CD4-positive, alpha-beta T cell treated with Interleukin-6 at 100 ng/mL for 8 hours (primary cell): ENCODE measurements around the gene PKDCC.
A peak's percentile ranks its signal among the peaks of the same experiment; 100 is the strongest.
"Not testable (repeated sequence)": the region's sequence is repeated elsewhere in the genome, so short reads cannot be mapped to it uniquely, and the experiment has no call there.

Source experiments
- DNase-seq: peaks from one replicate; pipeline ENCODE4 v3.0.0-alpha.2; 2020; ENCODE audit warnings: mixed read lengths, low spot score

PKDCC gene

DNA sequence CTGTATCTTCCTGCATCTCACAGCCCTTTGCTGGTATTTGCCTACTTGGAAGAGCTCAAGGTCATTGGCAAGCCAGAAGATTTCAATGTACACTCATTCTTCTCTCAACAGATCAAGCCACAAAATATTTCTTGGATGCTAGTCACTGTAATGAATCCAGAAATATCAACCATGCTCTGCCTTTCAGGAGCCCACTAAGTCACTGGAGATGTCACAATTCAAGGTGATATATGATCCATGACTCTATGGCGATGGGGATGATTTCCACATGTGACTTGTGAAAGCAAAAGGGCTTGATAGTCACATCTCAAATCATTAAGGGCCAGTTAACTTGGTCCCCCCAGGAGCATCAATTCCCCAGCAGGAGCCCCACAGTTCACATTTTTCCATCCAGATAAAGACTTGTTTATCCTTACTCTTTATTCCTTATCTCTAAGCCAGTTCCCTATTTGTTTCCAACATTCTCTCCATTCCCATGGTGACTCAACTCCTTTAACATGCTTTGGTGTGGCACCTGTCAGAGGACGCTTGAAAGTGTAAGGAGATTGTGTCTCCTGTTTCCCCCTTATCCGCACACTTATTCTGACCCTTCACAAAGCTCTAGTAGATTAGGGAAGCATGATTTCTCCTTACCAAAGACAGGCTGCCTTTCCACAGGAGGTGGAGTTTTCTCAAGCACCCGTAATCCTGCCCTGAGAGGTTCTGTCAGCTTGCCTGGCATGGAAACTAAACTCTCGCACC is 15.8 kb downstream of the PKDCC start:
- no peak for DNase-seq

DNA sequence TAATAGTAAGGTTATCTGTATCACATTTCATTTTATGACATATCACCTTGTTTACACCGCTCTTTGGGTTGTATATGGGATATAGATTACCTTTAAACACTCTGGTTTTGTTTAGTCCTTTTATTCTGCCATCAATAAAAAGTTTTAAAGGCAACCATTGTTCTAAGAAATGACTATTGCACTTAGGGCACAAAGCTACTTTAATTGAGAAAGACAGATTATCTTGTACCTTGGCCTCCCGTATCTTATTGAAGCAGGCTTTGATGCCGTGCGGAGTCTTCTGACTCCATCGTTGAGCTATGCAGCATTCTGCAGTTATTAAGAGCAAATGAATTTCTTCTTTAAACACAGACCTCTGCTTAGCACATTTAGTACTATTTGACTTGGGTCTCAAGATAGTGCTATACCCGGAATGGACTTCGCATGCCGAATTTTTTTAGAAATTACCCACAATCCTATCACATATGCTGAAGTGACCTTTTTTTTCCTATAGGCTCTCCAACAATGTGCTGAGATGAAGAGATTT is 16.7 kb downstream of the PKDCC start:
- no peak for DNase-seq

- not testable (repeated sequence) for DNase-seq
Measured at GRCh38 chr2:42065753-42066152, 17.9 kb downstream of the PKDCC start.

- DNase-seq = not testable (repeated sequence)
Measured at GRCh38 chr2:42067001-42067400, 19.2 kb downstream of the PKDCC start.

GRCh38 chr2:42067521-42067920 is 19.7 kb downstream of the PKDCC start:
- DNase-seq = no peak

- DNase-seq = no peak
Measured at GRCh38 chr2:42068571-42069178, 20.9 kb downstream of the PKDCC start.

- no peak for DNase-seq
Measured at GRCh38 chr2:42069568-42069967, 21.7 kb downstream of the PKDCC start.

GRCh38 chr2:42071791-42072190 is 24.0 kb downstream of the PKDCC start:
- no peak for DNase-seq

DNA sequence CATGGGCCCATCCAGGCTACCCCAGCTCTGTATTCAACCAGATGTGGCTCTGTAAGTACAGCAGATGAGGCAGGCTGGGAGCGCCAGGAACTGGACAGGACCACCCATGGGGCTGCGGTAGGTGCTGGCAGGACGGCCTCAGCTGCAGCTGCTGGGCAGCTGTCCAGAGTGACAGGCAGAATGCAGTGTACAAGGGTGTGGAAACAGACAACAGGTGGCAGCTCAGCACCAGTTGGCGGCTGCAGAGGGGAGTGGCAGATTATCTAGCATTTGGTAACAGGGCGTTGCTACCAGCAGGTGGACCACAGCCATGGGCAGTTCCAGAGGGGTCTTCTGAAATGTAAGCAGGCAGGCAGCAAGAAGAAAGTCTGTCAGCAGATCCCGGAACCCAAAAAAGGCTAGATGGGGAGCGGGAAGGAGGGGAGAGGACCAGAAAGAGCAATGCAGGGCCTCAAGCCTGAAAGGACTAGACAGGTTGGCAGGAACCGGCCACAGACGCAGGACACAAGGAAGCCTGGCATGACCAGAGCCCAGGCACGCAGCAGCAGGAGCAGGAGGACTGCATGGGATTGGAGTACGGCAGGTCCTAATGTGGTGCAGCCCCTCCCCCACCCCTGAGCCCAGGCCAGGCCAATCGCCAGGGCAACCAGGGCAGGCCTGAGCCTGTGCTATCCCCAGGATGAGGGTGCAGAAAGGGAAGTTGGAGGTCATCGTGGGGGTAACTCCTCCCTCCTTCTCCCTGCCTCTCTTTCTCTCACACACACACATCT is 24.7 kb downstream of the PKDCC start:
- no peak for DNase-seq

DNA sequence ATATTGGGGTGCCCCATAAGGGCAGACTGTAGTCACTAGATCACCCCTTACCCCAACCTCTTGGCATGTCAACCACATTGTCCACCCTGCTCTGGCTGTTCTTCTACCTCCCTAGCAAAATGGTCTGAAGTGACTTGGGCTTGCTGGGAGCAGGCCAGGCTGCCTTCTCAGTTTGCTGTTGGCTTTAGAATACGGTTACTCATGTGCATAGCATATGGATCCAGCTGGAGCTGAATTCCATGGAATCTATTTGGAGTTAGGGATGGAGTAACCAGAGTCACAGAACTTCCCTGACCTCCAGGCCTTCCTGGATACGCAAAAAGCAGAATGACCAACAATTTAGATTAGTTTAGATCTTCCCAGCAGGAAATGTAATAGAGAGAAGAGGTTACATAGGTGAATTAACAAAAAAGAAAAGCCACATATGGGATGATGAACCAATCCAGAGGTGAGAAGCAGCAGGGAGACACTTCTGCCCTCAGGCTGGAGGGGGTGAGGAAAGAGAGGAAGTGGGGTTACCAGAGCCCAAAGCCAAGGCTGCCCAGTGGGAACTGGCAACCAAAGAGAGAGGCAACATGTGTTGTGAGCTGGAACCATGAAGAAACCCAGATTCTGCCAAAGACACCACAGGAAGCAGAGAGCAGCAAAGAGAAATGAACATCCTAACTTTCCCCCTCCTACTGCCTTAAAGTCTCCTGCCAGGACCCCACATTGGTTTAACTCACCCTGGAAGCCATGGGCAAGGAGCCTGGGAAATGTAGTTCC is 26.1 kb downstream of the PKDCC start:
- DNase-seq = no peak

DNA sequence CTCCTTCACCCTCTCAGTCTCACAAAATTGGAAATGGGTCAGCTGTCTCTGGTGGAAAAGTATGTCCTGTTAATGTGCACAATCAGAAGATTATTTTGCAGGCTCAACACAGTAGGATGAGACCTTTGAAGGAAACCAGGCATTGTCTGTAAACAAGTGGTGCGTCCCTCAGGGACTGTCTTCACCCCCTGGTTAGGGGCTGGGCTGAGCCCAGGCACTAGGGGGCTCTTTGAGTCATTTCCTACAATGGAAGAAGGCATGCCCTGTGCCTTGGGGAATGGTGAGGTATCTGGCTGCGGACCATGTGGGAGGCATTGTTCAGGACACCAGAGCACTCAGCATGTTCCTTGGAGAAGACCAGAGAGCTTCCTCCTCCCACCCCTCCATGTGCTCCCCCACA is 26.8 kb downstream of the PKDCC start:
- no peak for DNase-seq

- DNase-seq = no peak
Measured at GRCh38 chr2:42076357-42077225, 28.8 kb downstream of the PKDCC start.

DNA sequence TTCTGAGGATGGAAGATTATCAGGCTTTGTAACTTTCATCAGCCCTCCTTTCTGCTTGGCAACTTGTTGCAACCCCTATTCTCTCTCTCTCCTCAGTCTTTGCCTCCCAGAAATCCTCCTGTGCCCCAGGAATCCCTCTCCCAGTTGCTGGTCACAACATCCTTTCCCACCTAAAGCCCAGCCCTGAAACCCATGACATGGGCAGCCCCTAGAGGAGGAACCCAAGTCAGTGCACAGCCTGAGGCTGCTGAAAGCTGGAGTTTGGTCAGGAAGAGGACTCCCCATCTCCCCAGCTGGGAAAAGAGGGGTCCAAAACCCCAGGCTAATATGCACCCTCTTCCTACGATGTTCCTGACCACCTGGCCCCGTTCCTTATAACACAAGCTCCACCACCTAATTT is 29.5 kb downstream of the PKDCC start:
- no peak for DNase-seq

- no peak for DNase-seq
Measured at GRCh38 chr2:42079737-42080287, 32.0 kb downstream of the PKDCC start.

GRCh38 chr2:42081151-42081550 is 33.3 kb downstream of the PKDCC start:
- not testable (repeated sequence) for DNase-seq

DNA sequence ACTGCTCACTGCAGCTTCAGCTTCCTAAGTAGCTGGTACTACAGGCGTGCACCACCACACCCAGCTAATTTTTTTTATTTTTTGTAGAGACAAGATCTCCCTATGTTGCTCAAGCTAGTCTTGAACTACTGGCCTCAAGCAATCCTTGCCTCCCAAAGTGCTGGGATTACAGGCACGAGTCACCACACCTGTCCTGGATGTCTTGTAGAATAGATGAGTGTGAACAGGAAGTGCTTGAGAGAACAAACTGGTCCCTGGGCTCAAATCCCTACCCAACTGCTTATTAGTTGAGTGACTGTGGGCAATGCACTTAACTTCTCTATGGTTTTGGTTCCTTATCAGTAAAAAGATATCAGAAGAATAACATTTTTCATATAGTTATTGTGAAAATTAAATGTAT is 34.2 kb downstream of the PKDCC start:
- DNase-seq = no peak

DNA sequence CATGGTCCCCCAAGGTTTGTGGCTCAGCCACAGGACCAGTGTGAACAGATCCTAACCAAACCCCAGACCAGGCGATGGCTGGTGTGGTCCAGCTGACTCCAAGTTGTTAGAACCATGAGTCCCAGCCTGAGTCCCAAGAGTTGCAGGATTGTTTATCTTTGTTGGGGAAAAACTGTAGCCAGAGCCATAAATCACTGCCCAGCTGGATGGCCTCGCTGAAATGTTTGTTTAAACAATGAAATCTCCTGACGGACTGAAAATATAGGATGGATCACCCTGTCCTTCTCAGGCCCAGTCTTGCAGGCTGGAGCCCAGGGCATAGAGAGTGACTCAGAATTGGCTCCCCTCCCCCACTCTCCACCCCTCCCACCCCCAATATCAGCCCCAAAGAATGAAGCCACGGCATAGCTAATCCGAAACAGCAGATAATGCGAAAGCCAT is 36.4 kb downstream of the PKDCC start:
- no peak for DNase-seq

- not testable (repeated sequence) for DNase-seq
Measured at GRCh38 chr2:42085070-42085469, 37.2 kb downstream of the PKDCC start.

DNA sequence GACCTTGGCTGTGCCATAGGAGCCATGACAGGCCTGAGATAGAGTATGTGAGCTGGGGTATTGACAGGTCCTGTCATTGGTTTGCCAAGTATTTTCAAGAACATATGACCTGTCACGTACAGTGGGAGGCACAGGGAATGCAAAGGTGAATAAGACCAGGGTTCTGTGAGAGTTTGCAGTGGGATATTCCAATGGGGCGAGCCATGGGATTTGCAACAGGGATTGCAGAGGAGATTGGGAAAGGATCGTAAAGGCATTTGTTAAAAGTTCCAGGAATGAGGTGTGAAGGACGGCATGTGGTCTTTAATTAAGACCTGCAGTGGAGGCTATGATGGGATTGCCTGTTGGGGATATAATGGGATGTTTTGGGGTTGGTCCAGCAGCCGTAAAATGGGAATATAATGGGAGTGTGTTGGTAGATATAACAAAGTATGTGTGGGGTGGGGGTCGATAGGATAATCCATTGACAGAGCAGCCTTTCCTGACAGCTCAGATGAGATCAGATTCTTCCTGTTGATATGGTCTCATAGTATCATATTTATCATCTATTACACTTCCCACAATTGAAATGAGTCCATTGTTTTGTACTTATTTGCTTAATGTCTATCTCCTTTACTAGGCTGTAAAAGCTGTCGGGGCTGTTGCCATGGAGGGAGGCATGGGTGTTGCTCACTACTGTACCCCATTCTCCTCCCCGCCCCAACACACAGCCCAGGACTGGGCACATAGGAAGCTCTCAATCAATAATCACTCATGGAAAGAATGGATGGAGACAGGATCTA is 38.1 kb downstream of the PKDCC start:
- no peak for DNase-seq

GRCh38 chr2:42086500-42086953 is 38.7 kb downstream of the PKDCC start:
- DNase-seq = peak; percentile 40
